Tibial artery (tissue), 4 donors: Measurements from ENCODE around the gene ANKRD13B.

Experiments
- DNase-seq, 2 donors: peaks; one replicate each; pipeline ENCODE4 v3.0.0-alpha.2; 2019
- H3K27ac ChIP-seq, 2 donors: fragments of 200-600 bp; sonication (generic) in 1 of 2; 1 replicate in 1 of 2; 2 replicates in 1 of 2; pipeline ENCODE4 v1.5.1; 2018 to 2019; ENCODE audit warnings: mild to moderate bottlenecking in 1 of 2
- H3K27me3 ChIP-seq, 2 donors: fragments of 200-600 bp; sonication (generic) in 1 of 2; one replicate each; pipeline versions ENCODE4 v1.5.1 to v1.6.0; 2016 to 2019
- H3K36me3 ChIP-seq, 3 donors: fragments of 200-600 bp; sonication (generic) in 2 of 3; one replicate each; pipeline ENCODE4 v1.5.1; 2016 to 2019; ENCODE audit warnings: mild to moderate bottlenecking in 2 of 3
- H3K4me1 ChIP-seq, 4 donors: fragments of 200-600 bp; sonication (generic) in 2 of 4; 1 replicate in 3 of 4; 2 replicates in 1 of 4; pipeline ENCODE4 v1.5.1; 2016 to 2019
- H3K4me3 ChIP-seq, 2 donors: fragments of 200-600 bp; sonication (generic) in 1 of 2; 1 replicate in 1 of 2; 2 replicates in 1 of 2; pipeline ENCODE4 v1.5.1; 2018 to 2019; ENCODE audit warnings: mild to moderate bottlenecking in 2 of 2
- H3K9me3 ChIP-seq, 3 donors: fragments of 200-600 bp; sonication (generic) in 1 of 3; one replicate each; pipeline ENCODE4 v1.5.1; 2016 to 2019
- CTCF ChIP-seq, 2 experiments: fragments of 200-600 bp in 1 of 2; fragments of 450-650 bp in 1 of 2; IDR thresholded peaks; one replicate each; pipeline ENCODE4 v1.5.1; 2017 to 2019; ENCODE audit warnings: antibody characterized with exemption in 2 of 2, mild to moderate bottlenecking in 1 of 2, moderate library complexity in 1 of 2
- intact Hi-C: fragments of 100-400 bp; cut with DNase I; formaldehyde crosslinking; loops from one replicate; pipeline ENCODE4 v1.15.0; 2023; ENCODE audit warnings: low total_unique reads

Gene ANKRD13B

GRCh38 chr17:29561554-29562517 lies 31.1 kb upstream of the ANKRD13B start:
- Histone ChIP-seq H3K4me1 (peaks cover 0 to 14% (median 10%) of the 10 kb centered on the region in 4 donors), H3K9me3 (no peaks in the 10 kb centered on the region), H3K36me3 (peaks cover 0 to 19% (median 0%) of the 10 kb centered on the region in 3 donors), H3K4me3 (no peak overlapping the region), H3K27me3 (no peaks in the 10 kb centered on the region), H3K27ac (no peak overlapping the region)
- intact Hi-C loops = loop anchor here (10.0 kb wide), 1 partner anchor 187 kb away; no protein-coding TSS in a partner anchor
- no peak for TF ChIP-seq CTCF (IDR thresholded peaks at IDR 0.05)
- DNase-seq = no peak

- DNase-seq = no peak
- no peaks in the 10 kb centered on the region for H3K27me3 ChIP-seq
- intact Hi-C loops = loop anchor here (10.0 kb wide), 1 partner anchor 188 kb away; no protein-coding TSS in a partner anchor
- no peaks in the 10 kb centered on the region for H3K9me3 ChIP-seq
- H3K4me3 ChIP-seq = no peak overlapping the region
- TF ChIP-seq CTCF (IDR thresholded peaks at IDR 0.05) = no peak
- peaks cover 0 to 18% (median 13%) of the 10 kb centered on the region in 4 donors for H3K4me1 ChIP-seq
- H3K36me3 ChIP-seq = peaks cover 0 to 19% (median 0%) of the 10 kb centered on the region in 3 donors
- H3K27ac ChIP-seq = no peak overlapping the region
Observed at GRCh38 chr17:29562615-29563014, 30.3 kb upstream of the ANKRD13B start.

GRCh38 chr17:29563816-29564215 lies 29.1 kb upstream of the ANKRD13B start:
- Histone ChIP-seq H3K4me3 (no peak overlapping the region), H3K27ac (no peak overlapping the region), H3K9me3 (no peaks in the 10 kb centered on the region), H3K27me3 (no peaks in the 10 kb centered on the region), H3K4me1 (peaks cover 0 to 20% (median 13%) of the 10 kb centered on the region in 4 donors), H3K36me3 (peaks cover 0 to 19% (median 0%) of the 10 kb centered on the region in 3 donors)
- no peak for TF ChIP-seq CTCF (IDR thresholded peaks at IDR 0.05)
- intact Hi-C loops = loop anchor here (10.0 kb wide), 1 partner anchor 189 kb away; no protein-coding TSS in a partner anchor
- DNase-seq = no peak

GRCh38 chr17:29565643-29566472 lies 27.1 kb upstream of the ANKRD13B start:
- intact Hi-C loops = loop anchor here (10.0 kb wide), 1 partner anchor 191 kb away; no protein-coding TSS in a partner anchor
- Histone ChIP-seq H3K36me3 (peaks cover 0 to 19% (median 0%) of the 10 kb centered on the region in 3 donors), H3K27me3 (no peaks in the 10 kb centered on the region), H3K27ac (peak overlapping the region; percentile 77 to 87), H3K9me3 (no peaks in the 10 kb centered on the region), H3K4me3 (peak overlapping the region; percentile 72 to 90), H3K4me1 (peaks cover 0 to 37% (median 21%) of the 10 kb centered on the region in 4 donors)
- DNase-seq = no peak
- TF ChIP-seq CTCF (IDR thresholded peaks at IDR 0.05) = no peak
